SK-N-SH treated with all-trans-retinoic acid at 6 μM for 48 hours (cell line): ENCODE measurements around the gene PROZ.

ENCODE experiments used
- ARNTL ChIP-seq: fragments of 450-650 bp; formaldehyde crosslinking; IDR thresholded peaks from 2 replicates; pipeline ENCODE4 v1.5.0; 2020; ENCODE audit warnings: low read depth, mild to moderate bottlenecking, moderate library complexity, borderline replicate concordance
- CREB5 ChIP-seq: fragments of 250-450 bp; sonication (Bioruptor Pico); IDR thresholded peaks from 2 replicates; pipeline ENCODE4 v1.5.1; 2020; ENCODE audit warnings: low read depth, mild to moderate bottlenecking, moderate library complexity
- PATZ1 ChIP-seq: fragments of 250-450 bp; sonication (Bioruptor Pico); IDR thresholded peaks from 2 replicates; pipeline ENCODE4 v1.8.0; 2020; ENCODE audit warnings: mild to moderate bottlenecking, moderate library complexity, borderline replicate concordance
- RARB ChIP-seq: fragments of 250-450 bp; sonication (Bioruptor Pico); IDR thresholded peaks from 2 replicates; pipeline ENCODE4 v1.8.0; 2021; ENCODE audit warnings: mild to moderate bottlenecking, moderate library complexity
- TOX ChIP-seq: fragments of 250-450 bp; sonication (Bioruptor Pico); IDR thresholded peaks from 2 replicates; pipeline ENCODE4 v1.8.0; 2021; ENCODE audit warnings: mild to moderate bottlenecking, moderate library complexity, borderline replicate concordance
- ZNF565 ChIP-seq: fragments of 450-650 bp; formaldehyde crosslinking; conservative IDR thresholded peaks from 2 replicates; pipeline ENCODE4 v1.5.0; 2020; ENCODE audit warnings: low read depth, mild to moderate bottlenecking, moderate library complexity
- TF ChIP-seq, protein P1 (sequence below): fragments of 250-450 bp; sonication (Bioruptor Pico); IDR thresholded peaks from 2 replicates; pipeline ENCODE4 v1.5.1; 2021; ENCODE audit warnings: mild to moderate bottlenecking, moderate library complexity

GRCh38 chr13:113171250-113172125, 13.0 kb downstream of the PROZ start:
- TF ChIP-seq ARNTL (CRISPR knock-in tag) (no peak), PATZ1 (CRISPR knock-in tag) (no peak), RARB (no peak), CREB5 (CRISPR knock-in tag) (no peak), TOX (CRISPR knock-in tag) (no peak), ZNF565 (CRISPR knock-in tag) (no peak)
- TF ChIP-seq, protein P1, sequence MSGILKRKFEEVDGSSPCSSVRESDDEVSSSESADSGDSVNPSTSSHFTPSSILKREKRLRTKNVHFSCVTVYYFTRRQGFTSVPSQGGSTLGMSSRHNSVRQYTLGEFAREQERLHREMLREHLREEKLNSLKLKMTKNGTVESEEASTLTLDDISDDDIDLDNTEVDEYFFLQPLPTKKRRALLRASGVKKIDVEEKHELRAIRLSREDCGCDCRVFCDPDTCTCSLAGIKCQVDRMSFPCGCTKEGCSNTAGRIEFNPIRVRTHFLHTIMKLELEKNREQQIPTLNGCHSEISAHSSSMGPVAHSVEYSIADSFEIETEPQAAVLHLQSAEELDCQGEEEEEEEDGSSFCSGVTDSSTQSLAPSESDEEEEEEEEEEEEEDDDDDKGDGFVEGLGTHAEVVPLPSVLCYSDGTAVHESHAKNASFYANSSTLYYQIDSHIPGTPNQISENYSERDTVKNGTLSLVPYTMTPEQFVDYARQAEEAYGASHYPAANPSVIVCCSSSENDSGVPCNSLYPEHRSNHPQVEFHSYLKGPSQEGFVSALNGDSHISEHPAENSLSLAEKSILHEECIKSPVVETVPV: no peak
